GM20000 (cell line): ENCODE measurements around the gene MAST4.

ENCODE experiments used
- DNase-seq: peaks from one replicate; pipeline ENCODE4 v3.0.0; 2012; ENCODE audit warnings: low spot score
- CTCF ChIP-seq: IDR thresholded peaks from 2 replicates; pipeline ENCODE4 v1.5.1; 2012; ENCODE audit warnings: mild to moderate bottlenecking, control low read depth; ENCODE audit errors: extremely low read depth, missing control alignments

MAST4 gene

DNA sequence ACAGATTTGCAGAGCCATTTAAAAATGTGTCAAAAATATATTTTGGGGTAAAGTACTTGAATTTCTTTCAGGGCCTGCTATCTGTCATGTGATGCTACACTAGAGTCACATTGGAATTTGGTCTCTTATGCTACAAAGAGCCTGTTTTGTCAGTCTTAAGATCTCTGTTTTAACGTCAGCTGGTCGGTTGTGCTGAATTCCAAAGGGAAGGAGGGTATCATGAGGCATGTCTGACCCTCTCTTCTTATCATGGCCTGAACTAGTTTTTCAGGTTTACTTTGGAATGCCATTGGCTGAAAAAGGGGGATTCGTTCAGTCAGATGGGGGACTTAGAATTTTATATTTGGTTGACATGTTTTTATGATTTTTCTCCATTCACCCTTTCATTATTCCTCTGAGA is 309.8 kb downstream of the MAST4 start:
- no peak for TF ChIP-seq CTCF
- DNase-seq: no peak

DNA sequence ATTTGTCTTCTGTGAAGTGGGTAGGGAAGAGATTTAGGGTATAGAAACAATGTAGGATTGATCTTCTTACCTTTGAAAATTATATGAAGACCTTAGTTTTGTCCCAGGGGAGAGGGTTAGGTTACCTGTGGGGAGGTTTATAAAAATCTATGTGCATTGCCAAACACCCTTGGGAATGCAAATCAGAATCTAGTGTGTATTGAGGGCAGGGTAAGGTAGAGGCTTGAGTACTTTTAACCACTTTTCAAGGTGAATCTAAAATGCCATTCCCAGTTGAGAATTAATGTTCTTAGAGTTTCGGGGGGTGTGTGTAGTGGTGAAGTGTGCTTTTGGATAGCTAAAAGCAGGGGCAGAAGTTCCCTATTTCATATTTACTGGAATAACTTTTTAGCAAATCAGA is 312.0 kb downstream of the MAST4 start:
- no peak for TF ChIP-seq CTCF
- DNase-seq: no peak

DNA sequence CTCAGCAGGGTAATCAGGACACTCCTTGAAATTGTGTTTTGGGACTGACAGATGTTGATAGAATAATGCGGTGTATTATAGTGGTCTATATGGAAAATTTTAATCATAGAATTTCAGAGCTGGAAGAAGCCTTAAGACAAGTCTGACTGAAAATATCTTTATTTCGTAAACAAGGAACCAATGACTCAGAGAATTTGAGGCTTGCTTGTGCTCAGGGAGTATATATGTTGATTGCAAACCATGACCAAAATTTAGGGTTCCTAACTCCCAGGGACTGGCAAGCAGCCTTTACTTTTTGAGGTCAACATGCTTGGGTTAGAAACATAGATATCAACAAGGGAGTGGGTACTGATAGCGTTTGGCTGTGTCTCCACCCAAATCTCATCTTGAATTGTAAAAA is 313.2 kb downstream of the MAST4 start:
- DNase-seq: no peak
- no peak for TF ChIP-seq CTCF

GRCh38 chr5:66912787-66913186 is 316.6 kb downstream of the MAST4 start:
- TF ChIP-seq CTCF: no peak
- DNase-seq: no peak

DNA sequence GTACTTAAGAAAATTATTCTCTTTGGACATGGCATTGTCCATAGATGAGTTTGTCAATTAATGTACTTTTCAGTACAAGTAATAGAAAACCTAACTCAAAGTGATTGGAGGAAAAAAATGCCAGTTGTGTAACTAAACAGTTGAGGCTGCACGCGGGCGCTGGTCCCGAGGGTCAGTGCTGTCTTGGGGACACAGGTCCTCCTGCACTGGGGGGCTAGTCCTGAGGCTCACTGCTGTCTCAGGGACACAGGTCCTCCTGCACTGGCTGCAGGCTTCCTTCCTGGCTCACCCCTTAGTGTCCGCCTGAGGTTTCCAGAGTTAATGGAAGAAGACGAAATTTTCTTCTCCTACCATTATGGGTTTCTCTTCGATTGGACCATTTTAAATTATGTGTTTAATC is 319.3 kb downstream of the MAST4 start:
- TF ChIP-seq CTCF: no peak
- DNase-seq: no peak

DNA sequence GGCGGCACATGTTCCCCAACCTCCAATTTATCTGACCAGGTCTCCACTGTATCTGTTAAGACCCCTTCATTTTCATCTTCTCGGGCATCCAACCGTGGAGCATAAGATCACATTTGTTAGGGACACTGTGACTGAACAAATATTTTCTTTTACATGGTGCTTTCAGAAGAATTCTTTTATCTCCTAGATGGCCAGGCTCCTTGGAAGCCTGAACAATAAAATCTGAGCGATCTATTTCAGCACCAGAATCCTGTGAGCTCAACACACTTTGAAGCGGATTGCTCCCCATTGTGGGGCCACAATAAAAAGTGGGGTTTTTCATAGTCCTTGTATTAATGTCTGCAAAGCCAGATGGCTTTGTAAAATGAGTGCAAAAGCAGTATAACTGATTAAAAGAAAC is 326.7 kb downstream of the MAST4 start:
- no peak for DNase-seq
- TF ChIP-seq CTCF: no peak

DNA sequence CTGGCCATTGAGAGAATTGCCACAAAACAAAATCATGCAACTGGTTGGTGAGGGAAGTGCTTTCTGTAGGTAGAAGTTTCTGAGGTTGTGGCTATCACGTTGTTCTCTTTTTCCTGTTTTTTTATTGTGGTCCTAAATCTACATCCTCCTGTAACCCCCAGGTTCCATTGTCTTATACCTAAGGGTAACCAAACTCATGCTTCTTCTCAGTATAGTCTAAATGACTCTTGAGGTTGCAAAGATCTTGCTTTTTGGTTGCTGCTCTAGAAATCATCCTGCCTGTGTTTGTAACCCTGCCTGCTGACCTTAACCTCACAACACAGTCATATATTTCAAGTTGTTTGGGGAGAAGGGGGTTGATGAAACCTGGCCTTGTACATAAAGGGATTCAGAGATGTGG is 327.3 kb downstream of the MAST4 start:
- no peak for TF ChIP-seq CTCF
- DNase-seq: no peak
